ENCODE data around the gene AOPEP.

Gene AOPEP

GRCh38 chr9:94993160-94993820, 266.8 kb downstream of the AOPEP start:
- H3K27ac ChIP-seq, result no peak overlapping the region
- no peak for TF ChIP-seq CTCF (conservative IDR thresholded peaks at IDR 0.05)
- TF ChIP-seq ZFX (IDR thresholded peaks at IDR 0.05), result no peak

- H3K27ac ChIP-seq, result no peak overlapping the region
- TF ChIP-seq CTCF (conservative IDR thresholded peaks at IDR 0.05) (no peak), ZFX (IDR thresholded peaks at IDR 0.05) (no peak)
These were observed 267.3 kb downstream of the AOPEP start for GRCh38 chr9:94993821-94994165.

GRCh38 chr9:94995048-94995693, 268.7 kb downstream of the AOPEP start:
- TF ChIP-seq ZFX (IDR thresholded peaks at IDR 0.05) (no peak), CTCF (conservative IDR thresholded peaks at IDR 0.05) (no peak)
- no peak overlapping the region for H3K27ac ChIP-seq

GRCh38 chr9:94996641-94997040, 270.1 kb downstream of the AOPEP start:
- H3K27ac ChIP-seq, result no peak overlapping the region
- TF ChIP-seq CTCF (conservative IDR thresholded peaks at IDR 0.05), result no peak
- no peak for TF ChIP-seq ZFX (IDR thresholded peaks at IDR 0.05)

GRCh38 chr9:94997727-94998126, 271.2 kb downstream of the AOPEP start:
- no peak for TF ChIP-seq ZFX (IDR thresholded peaks at IDR 0.05)
- TF ChIP-seq CTCF (conservative IDR thresholded peaks at IDR 0.05), result no peak
- no peak overlapping the region for H3K27ac ChIP-seq

GRCh38 chr9:94999832-95000231, 273.3 kb downstream of the AOPEP start:
- no peak overlapping the region for H3K27ac ChIP-seq
- TF ChIP-seq ZFX (IDR thresholded peaks at IDR 0.05), result no peak
- TF ChIP-seq CTCF (conservative IDR thresholded peaks at IDR 0.05), result no peak

GRCh38 chr9:95000821-95001220, 274.3 kb downstream of the AOPEP start:
- no peak overlapping the region for H3K27ac ChIP-seq
- TF ChIP-seq ZFX (IDR thresholded peaks at IDR 0.05), result no peak
- no peak for TF ChIP-seq CTCF (conservative IDR thresholded peaks at IDR 0.05)
